OCI-LY1 (cell line): Measurements from ENCODE around the gene PDE1C.

Experiments used
- H2AFZ ChIP-seq: fragments of 200-600 bp; sonication (generic), shearing (Covaris generic); 2 replicates; pipeline ENCODE4 v1.6.0; 2014; ENCODE audit warnings: antibody characterized with exemption, mild to moderate bottlenecking, low read length
- H3F3A ChIP-seq: fragments of 200-600 bp; sonication (generic), shearing (Covaris generic); 2 replicates; pipeline ENCODE4 v1.6.0; 2014; ENCODE audit warnings: mild to moderate bottlenecking, antibody characterized with exemption, low read length, moderate library complexity; ENCODE audit not compliant: insufficient read depth
- H3K27ac ChIP-seq: fragments of 200-600 bp; sonication (generic); 2 replicates; pipeline ENCODE4 v1.5.1; 2014; ENCODE audit warnings: low read length, mixed run types, mild to moderate bottlenecking, low read depth; ENCODE audit not compliant: poor library complexity, severe bottlenecking
- H3K27me3 ChIP-seq: fragments of 200-600 bp; sonication (generic); 2 replicates; pipeline ENCODE4 v1.6.0; 2014; ENCODE audit warnings: antibody characterized with exemption, mild to moderate bottlenecking, low read length, moderate library complexity; ENCODE audit not compliant: insufficient read depth
- H3K36me3 ChIP-seq: fragments of 200-600 bp; sonication (generic); 2 replicates; pipeline ENCODE4 v1.6.1; 2014; ENCODE audit warnings: mild to moderate bottlenecking, antibody characterized with exemption, low read length, moderate library complexity, mixed read lengths; ENCODE audit not compliant: insufficient read depth
- H3K4me1 ChIP-seq: fragments of 200-600 bp; sonication (generic); 2 replicates; pipeline ENCODE4 v1.5.1; 2014; ENCODE audit warnings: mild to moderate bottlenecking, low read length, moderate library complexity; ENCODE audit not compliant: insufficient read depth, severe bottlenecking
- H3K4me2 ChIP-seq: fragments of 200-600 bp; sonication (generic), shearing (Covaris generic); 2 replicates; pipeline ENCODE4 v1.6.1; 2014; ENCODE audit warnings: low read length
- H3K4me3 ChIP-seq: fragments of 200-600 bp; sonication (generic); 2 replicates; pipeline ENCODE4 v1.5.1; 2014; ENCODE audit warnings: low read length, low read depth, mild to moderate bottlenecking, mixed read lengths; ENCODE audit not compliant: poor library complexity, severe bottlenecking
- H3K79me2 ChIP-seq: fragments of 200-600 bp; shearing (Covaris generic); 2 replicates; pipeline ENCODE4 v1.6.1; 2016; ENCODE audit warnings: mixed run types, low read length, mixed read lengths; ENCODE audit not compliant: insufficient read depth
- H3K9ac ChIP-seq: fragments of 200-600 bp; sonication (generic), shearing (Covaris generic); 2 replicates; pipeline ENCODE4 v1.6.1; 2014; ENCODE audit warnings: mild to moderate bottlenecking, low read length, mixed read lengths
- H3K9me2 ChIP-seq: fragments of 200-600 bp; sonication (generic), shearing (Covaris generic); 2 replicates; pipeline ENCODE4 v1.6.1; 2014; ENCODE audit warnings: low read depth, mild to moderate bottlenecking, low read length, mixed read lengths
- H3K9me3 ChIP-seq: fragments of 200-600 bp; shearing (Covaris generic); 2 replicates; pipeline ENCODE4 v1.6.1; 2014; ENCODE audit warnings: low read length, mixed read lengths
- H4K20me1 ChIP-seq: fragments of 200-600 bp; sonication (generic), shearing (Covaris generic); 2 replicates; pipeline ENCODE4 v1.6.0; 2016; ENCODE audit warnings: mild to moderate bottlenecking, low read length; ENCODE audit not compliant: insufficient read depth
- EZH2 ChIP-seq: fragments of 200-600 bp; sonication (generic), shearing (Covaris generic); IDR thresholded peaks from 2 replicates; pipeline ENCODE4 v1.8.0; 2017; ENCODE audit warnings: borderline replicate concordance, mixed run types, mild to moderate bottlenecking, antibody characterized with exemption, low read length, moderate library complexity, mixed read lengths
- TF ChIP-seq, protein P1 (sequence below): fragments of 200-600 bp; sonication (generic), shearing (Covaris generic); IDR thresholded peaks from 2 replicates; pipeline ENCODE4 v1.5.1; 2017; ENCODE audit warnings: mild to moderate bottlenecking, antibody characterized with exemption, low read length, moderate library complexity, mixed read lengths

PDE1C gene

GRCh38 chr7:31783221-31783620 lies 287.0 kb downstream of the PDE1C start:
- no peaks in the 10 kb centered on the region for H3K36me3 ChIP-seq
- H3K4me2 ChIP-seq: no peak overlapping the region
- no peaks in the 10 kb centered on the region for H3K79me2 ChIP-seq
- H3K4me1 ChIP-seq: no peaks in the 10 kb centered on the region
- H4K20me1 ChIP-seq: no peaks in the 10 kb centered on the region
- H3F3A ChIP-seq: no peaks in the 10 kb centered on the region
- TF ChIP-seq, protein P1, sequence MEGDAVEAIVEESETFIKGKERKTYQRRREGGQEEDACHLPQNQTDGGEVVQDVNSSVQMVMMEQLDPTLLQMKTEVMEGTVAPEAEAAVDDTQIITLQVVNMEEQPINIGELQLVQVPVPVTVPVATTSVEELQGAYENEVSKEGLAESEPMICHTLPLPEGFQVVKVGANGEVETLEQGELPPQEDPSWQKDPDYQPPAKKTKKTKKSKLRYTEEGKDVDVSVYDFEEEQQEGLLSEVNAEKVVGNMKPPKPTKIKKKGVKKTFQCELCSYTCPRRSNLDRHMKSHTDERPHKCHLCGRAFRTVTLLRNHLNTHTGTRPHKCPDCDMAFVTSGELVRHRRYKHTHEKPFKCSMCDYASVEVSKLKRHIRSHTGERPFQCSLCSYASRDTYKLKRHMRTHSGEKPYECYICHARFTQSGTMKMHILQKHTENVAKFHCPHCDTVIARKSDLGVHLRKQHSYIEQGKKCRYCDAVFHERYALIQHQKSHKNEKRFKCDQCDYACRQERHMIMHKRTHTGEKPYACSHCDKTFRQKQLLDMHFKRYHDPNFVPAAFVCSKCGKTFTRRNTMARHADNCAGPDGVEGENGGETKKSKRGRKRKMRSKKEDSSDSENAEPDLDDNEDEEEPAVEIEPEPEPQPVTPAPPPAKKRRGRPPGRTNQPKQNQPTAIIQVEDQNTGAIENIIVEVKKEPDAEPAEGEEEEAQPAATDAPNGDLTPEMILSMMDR: no peak
- no peak for TF ChIP-seq EZH2
- no peaks in the 10 kb centered on the region for H3K9me3 ChIP-seq
- H2AFZ ChIP-seq: no peak overlapping the region
- H3K9ac ChIP-seq: no peak overlapping the region
- no peak overlapping the region for H3K27ac ChIP-seq
- no peaks in the 10 kb centered on the region for H3K27me3 ChIP-seq
- no peaks in the 10 kb centered on the region for H3K9me2 ChIP-seq
- H3K4me3 ChIP-seq: no peak overlapping the region

- Histone ChIP-seq H3K4me2 (no peak overlapping the region), H3K79me2 (no peaks in the 10 kb centered on the region), H2AFZ (no peak overlapping the region), H3K4me3 (no peak overlapping the region), H3K9me3 (no peaks in the 10 kb centered on the region), H4K20me1 (no peaks in the 10 kb centered on the region), H3F3A (no peaks in the 10 kb centered on the region), H3K36me3 (no peaks in the 10 kb centered on the region), H3K9ac (no peak overlapping the region), H3K9me2 (no peaks in the 10 kb centered on the region), H3K27ac (no peak overlapping the region), H3K4me1 (no peaks in the 10 kb centered on the region), H3K27me3 (no peaks in the 10 kb centered on the region)
- TF ChIP-seq, protein P1: peak; percentile 75
- TF ChIP-seq EZH2: no peak
Measured at GRCh38 chr7:31782411-31782991, 287.7 kb downstream of the PDE1C start.

GRCh38 chr7:31778296-31778695 lies 291.9 kb downstream of the PDE1C start:
- TF ChIP-seq, protein P1: no peak
- TF ChIP-seq EZH2: no peak
- Histone ChIP-seq H3K9me2 (no peaks in the 10 kb centered on the region), H3K4me3 (no peak overlapping the region), H3K9ac (no peak overlapping the region), H3F3A (no peaks in the 10 kb centered on the region), H3K4me1 (no peaks in the 10 kb centered on the region), H2AFZ (no peak overlapping the region), H3K27ac (no peak overlapping the region), H3K27me3 (no peaks in the 10 kb centered on the region), H3K4me2 (no peak overlapping the region), H3K9me3 (no peaks in the 10 kb centered on the region), H3K36me3 (no peaks in the 10 kb centered on the region), H4K20me1 (no peaks in the 10 kb centered on the region), H3K79me2 (no peaks in the 10 kb centered on the region)
